Kidney (tissue), 14 donors: ENCODE data around the gene OTOP3. TPM values are rescaled to one million over a fixed set of nuclear protein-coding genes. Genes with fewer than 3 reads are reported as not detected.
A peak's percentile ranks its signal among the peaks of the same experiment; 100 is the strongest.
"Not testable (repeated sequence)": the region's sequence is repeated elsewhere in the genome, so short reads cannot be mapped to it uniquely, and the experiment has no call there.

Experiments used
- DNase-seq, 5 donors: peaks; one replicate each; pipeline ENCODE4 v3.0.0-alpha.2; 2013 to 2020
- FAIRE-seq: peaks from 2 replicates; lab custom pipeline; 2012; peaks lifted over from hg19 to GRCh38; lab: Jason Lieb, UNC
- H3K27ac ChIP-seq, 2 donors: one replicate each; pipeline ENCODE4 v1.7.0; 2013; ENCODE audit warnings: low read depth in 2 of 2, low read length in 2 of 2, inconsistent platforms in 1 of 2
- H3K27me3 ChIP-seq: one replicate; pipeline ENCODE4 v1.7.1; 2013; ENCODE audit warnings: low read length, inconsistent platforms; ENCODE audit not compliant: control insufficient read depth, insufficient read depth
- H3K36me3 ChIP-seq, 3 donors: one replicate each; pipeline versions ENCODE4 v1.7.0 to v1.7.1; 2013; ENCODE audit warnings: low read length in 3 of 3, control low read depth in 1 of 3, inconsistent platforms in 1 of 3; ENCODE audit not compliant: insufficient read depth in 3 of 3, control insufficient read depth in 2 of 3
- H3K4me1 ChIP-seq, 3 donors: one replicate each; pipeline versions ENCODE4 v1.7.0 to v1.7.1; 2013; ENCODE audit warnings: low read length in 3 of 3, inconsistent platforms in 1 of 3, low read depth in 1 of 3; ENCODE audit not compliant: control insufficient read depth in 2 of 3, insufficient read depth in 2 of 3
- H3K4me3 ChIP-seq, 3 donors: one replicate each; pipeline versions ENCODE4 v1.7.0 to v1.8.1; 2013; ENCODE audit warnings: low read length in 3 of 3, control low read depth in 1 of 3, inconsistent platforms in 1 of 3
- H3K9ac ChIP-seq, 3 donors: one replicate each; pipeline versions ENCODE4 v1.7.0 to v1.7.1; 2013; ENCODE audit warnings: low read length in 3 of 3, control low read depth in 1 of 3, inconsistent platforms in 1 of 3
- H3K9me3 ChIP-seq, 3 donors: one replicate each; pipeline versions ENCODE4 v1.7.0 to v1.7.1; 2013; ENCODE audit warnings: low read length in 3 of 3, control low read depth in 1 of 3, inconsistent platforms in 1 of 3; ENCODE audit not compliant: control insufficient read depth in 2 of 3, insufficient read depth in 1 of 3
- CTCF ChIP-seq: IDR thresholded peaks from 3 replicates; pipeline ENCODE4 v1.5.1; 2012; ENCODE audit warnings: mild to moderate bottlenecking, moderate library complexity, borderline replicate concordance; ENCODE audit not compliant: insufficient read depth; ENCODE audit errors: extremely low read depth
- intact Hi-C: fragments of 100-400 bp; cut with DNase I; formaldehyde crosslinking; loops from one replicate; pipeline ENCODE4 v1.11.1; 2022
- polyA plus RNA-seq: library from polyadenylated mRNA; stranded (reverse); fragments of 350-450 nt; fragmentation: Illumina TruSeq; extraction: RNeasy Lipid Tissue Mini Kit (QIAGEN cat#74804); gene quantifications from one replicate; pipeline ENCODE4 v1.2.3, GENCODE V29; 2014; ENCODE audit warnings: low read depth, low replicate concordance; ENCODE audit not compliant: insufficient read depth
- total RNA-seq: library from RNA; stranded (reverse); fragmentation: NEBNext Ultra II Directional; extraction: Animal tissue kit (Norgen Biotek cat#: 25700); gene quantifications from one replicate; pipeline ENCODE4 v1.2.1, GENCODE V29; 2021
- donor health status: control.
- donor health status: control.
- donor health status: control.
- donor health status: control.
- donor health status: control.
- donor health status: DM: yes; HTN: yes; CAD: no.
- donor health status: Normal renal cell carcinoma (clear cell type).

OTOP3 gene
- total and polyA plus RNA-seq, 2 donors from 2014 or later = not detected

DNA sequence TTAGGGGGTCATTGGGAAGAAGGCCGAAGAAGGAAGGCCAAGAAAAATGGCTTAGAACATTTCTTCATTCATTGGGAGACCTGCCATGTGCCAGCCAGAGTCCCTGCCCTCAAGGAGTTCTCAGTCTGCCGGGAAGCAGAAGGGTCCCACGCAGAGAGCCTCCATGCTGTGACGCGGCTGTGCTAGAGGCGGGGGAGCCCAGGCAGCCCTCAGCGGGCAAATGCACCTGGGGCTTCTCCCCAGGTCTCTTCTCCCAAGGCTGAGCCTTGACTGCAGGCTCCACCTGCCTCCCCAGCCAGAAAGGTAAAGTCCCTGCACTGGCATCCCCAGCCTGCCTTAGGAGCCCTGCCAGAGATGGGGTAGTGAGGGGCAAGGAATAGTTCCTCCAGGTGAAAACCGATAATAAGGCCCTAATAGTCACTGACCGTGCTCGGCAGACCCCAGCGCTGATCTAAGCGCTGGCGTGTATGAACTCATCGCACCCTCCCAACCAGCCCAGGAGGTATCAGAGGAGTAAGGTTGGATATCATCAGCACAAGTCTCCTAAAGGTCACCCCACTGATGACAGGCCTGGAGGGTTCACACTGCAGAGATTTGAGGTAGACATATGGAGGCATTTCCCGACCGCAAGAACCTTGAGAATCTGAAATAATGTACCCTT, 45.8 kb downstream of the OTOP3 start:
- intact Hi-C loops = no loop called here

DNA sequence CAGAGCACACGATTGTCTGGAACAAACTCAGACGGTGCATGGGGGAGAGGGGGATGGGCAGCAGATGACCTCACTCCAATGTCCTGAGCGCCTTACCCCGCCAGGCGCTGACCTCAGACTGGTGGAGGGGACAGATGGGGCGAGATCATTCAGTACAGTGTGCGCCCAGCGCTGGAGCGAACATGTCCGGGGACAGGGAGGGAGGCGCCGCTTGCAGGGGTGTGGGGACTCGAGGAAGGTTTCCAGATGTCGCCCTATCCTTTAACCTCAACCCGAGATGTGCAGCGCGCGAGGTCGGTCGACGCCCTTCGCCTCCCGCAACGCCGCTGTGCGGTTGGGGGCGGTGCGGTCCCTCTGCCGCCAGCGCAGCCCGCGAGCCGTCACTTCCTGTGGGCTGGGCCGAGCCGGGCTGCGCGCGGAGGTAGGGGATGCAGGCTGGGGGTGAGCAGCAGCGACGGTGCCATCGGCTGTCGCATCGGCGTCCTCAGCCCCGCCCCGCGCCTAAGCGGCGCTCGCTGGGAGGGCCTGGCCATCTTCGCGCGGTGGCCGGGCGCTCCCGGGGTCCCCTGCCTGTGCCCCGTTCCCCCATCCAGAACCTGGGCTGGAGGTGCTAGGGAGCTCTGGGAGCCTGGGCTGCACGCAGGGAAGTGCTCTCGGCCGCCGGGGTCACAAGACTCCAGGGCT, 46.4 kb downstream of the OTOP3 start:
- DNase-seq = peak; percentile 85 to 91 (median 89)
- FAIRE-seq = no peak
- peaks cover 0 to 8% (median 5%) of the 10 kb centered on the region in 3 donors for H3K4me1 ChIP-seq

More for the DNA sequence above, 45.8 kb downstream of the OTOP3 start:
- Histone ChIP-seq H3K27ac (peak overlapping the region; percentile 64 to 85), H3K27me3 (no peaks in the 10 kb centered on the region), H3K9ac (peak overlapping the region; percentile 63 to 78 (median 74)), H3K4me1 (peaks cover 0 to 5% (median 5%) of the 10 kb centered on the region in 3 donors), H3K9me3 (no peaks in the 10 kb centered on the region), H3K36me3 (no peaks in the 10 kb centered on the region), H3K4me3 (peak overlapping the region; percentile 54 to 84 (median 74))
- TF ChIP-seq CTCF = no peak
- no peak for DNase-seq
- no peak for FAIRE-seq

GRCh38 chr17:74982663-74983313, 47.1 kb downstream of the OTOP3 start:
- intact Hi-C loops, FAIRE-seq: not testable (repeated sequence)
- DNase-seq = peak in 1 of 5 donors; percentile 29

More for the DNA sequence above, 46.4 kb downstream of the OTOP3 start:
- H3K9ac ChIP-seq = peak overlapping the region; percentile 63 to 78 (median 74)
- H3K27me3 ChIP-seq = no peaks in the 10 kb centered on the region
- peak overlapping the region; percentile 54 to 84 (median 74) for H3K4me3 ChIP-seq
- no peaks in the 10 kb centered on the region for H3K9me3 ChIP-seq
- no peak for TF ChIP-seq CTCF
- H3K27ac ChIP-seq = peak overlapping the region; percentile 64 to 85
- no peaks in the 10 kb centered on the region for H3K36me3 ChIP-seq
- intact Hi-C loops = no loop called here

DNA sequence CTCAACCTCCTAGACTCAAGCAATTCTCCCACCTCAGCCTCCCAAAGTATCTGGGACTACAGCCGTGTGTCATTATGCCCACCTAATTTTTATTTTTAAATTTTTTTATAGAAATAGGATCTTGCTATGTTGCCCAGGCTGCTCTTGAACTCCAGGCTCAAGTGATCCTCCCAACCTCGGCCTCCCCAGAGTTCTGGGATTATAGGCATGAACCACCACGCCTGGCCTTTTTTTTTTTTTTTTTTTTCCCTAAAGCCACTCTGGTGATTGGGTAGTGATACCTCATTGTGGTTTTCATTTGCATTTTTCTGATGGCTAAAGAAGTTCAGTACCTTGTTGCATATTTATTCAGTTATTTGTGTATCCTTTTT, 50.5 kb downstream of the OTOP3 start:
- Histone ChIP-seq H3K27ac (no peak overlapping the region), H3K36me3 (no peaks in the 10 kb centered on the region), H3K4me3 (no peak overlapping the region), H3K4me1 (peaks cover 0 to 22% (median 12%) of the 10 kb centered on the region in 3 donors), H3K9ac (no peak overlapping the region), H3K27me3 (no peaks in the 10 kb centered on the region), H3K9me3 (no peaks in the 10 kb centered on the region)
- no peak for DNase-seq
- intact Hi-C loops = no loop called here
- no peak for FAIRE-seq
- TF ChIP-seq CTCF = no peak

More at GRCh38 chr17:74982663-74983313, 47.1 kb downstream of the OTOP3 start:
- H3K9me3 ChIP-seq, H3K27me3 ChIP-seq, H3K36me3 ChIP-seq, H3K4me1 ChIP-seq: not testable (repeated sequence)
- Histone ChIP-seq H3K4me3 (peak overlapping the region; percentile 54 to 84 (median 74)), H3K9ac (peak overlapping the region; percentile 14 to 74 (median 23)), H3K27ac (peak overlapping the region; percentile 64 to 85)
